Mesendoderm (in vitro differentiated cells): ENCODE measurements around the gene NHSL1.

ENCODE experiments used
- DNase-seq: peaks from one replicate; pipeline ENCODE4 v3.0.0; 2013
- H2AK5ac ChIP-seq: 2 replicates; pipeline ENCODE4 v1.6.1; 2013; ENCODE audit warnings: low read length, inconsistent platforms
- H2BK120ac ChIP-seq: 2 replicates; pipeline ENCODE4 v1.6.1; 2013; ENCODE audit warnings: low read depth, mild to moderate bottlenecking, low read length, moderate library complexity, mixed read lengths
- H2BK15ac ChIP-seq: replicated peaks from 2 replicates; pipeline ENCODE4 v1.6.1; 2013; ENCODE audit warnings: low read depth, mild to moderate bottlenecking, moderate library complexity
- H2BK5ac ChIP-seq: 2 replicates; pipeline ENCODE4 v1.6.1; 2013; ENCODE audit warnings: low read length, inconsistent platforms
- H3K18ac ChIP-seq: 2 replicates; pipeline ENCODE4 v1.6.1; 2013; ENCODE audit warnings: mild to moderate bottlenecking, low read length, mixed read lengths
- H3K23ac ChIP-seq: one replicate; pipeline ENCODE4 v1.6.1; 2013; ENCODE audit warnings: low read length
- H3K27ac ChIP-seq: 2 replicates; pipeline ENCODE4 v1.5.1; 2013; ENCODE audit warnings: low read depth, mild to moderate bottlenecking, inconsistent platforms, low read length, moderate library complexity
- H3K27me3 ChIP-seq: 2 replicates; pipeline ENCODE4 v1.6.1; 2013; ENCODE audit warnings: low read length, control low read depth, mild to moderate bottlenecking, inconsistent platforms; ENCODE audit not compliant: insufficient read depth, poor library complexity
- H3K36me3 ChIP-seq: 2 replicates; pipeline ENCODE4 v1.6.1; 2013; ENCODE audit warnings: low read length, inconsistent platforms; ENCODE audit not compliant: control insufficient read depth, insufficient read depth
- H3K4ac ChIP-seq: one replicate; pipeline ENCODE4 v1.6.1; 2013; ENCODE audit warnings: low read depth, mild to moderate bottlenecking, low read length, moderate library complexity
- H3K4me1 ChIP-seq: 2 replicates; pipeline ENCODE4 v1.6.1; 2013; ENCODE audit warnings: low read depth, low read length, inconsistent platforms; ENCODE audit not compliant: control insufficient read depth
- H3K4me2 ChIP-seq: 2 replicates; pipeline ENCODE4 v1.6.1; 2013; ENCODE audit warnings: low read length
- H3K4me3 ChIP-seq: 2 replicates; pipeline ENCODE4 v1.5.1; 2013; ENCODE audit warnings: mild to moderate bottlenecking, low read length
- H3K56ac ChIP-seq: one replicate; pipeline ENCODE4 v1.6.1; 2013; ENCODE audit warnings: low read length
- H3K79me1 ChIP-seq: 2 replicates; pipeline ENCODE4 v1.6.1; 2013; ENCODE audit warnings: low read length, inconsistent platforms
- H3K79me2 ChIP-seq: 2 replicates; pipeline ENCODE4 v1.6.1; 2013; ENCODE audit warnings: mild to moderate bottlenecking, low read length; ENCODE audit not compliant: control insufficient read depth, insufficient read depth
- H3K9ac ChIP-seq: 2 replicates; pipeline ENCODE4 v1.6.1; 2013; ENCODE audit warnings: low read length, inconsistent platforms
- H4K5ac ChIP-seq: one replicate; pipeline ENCODE4 v1.6.1; 2013; ENCODE audit warnings: low read length
- H4K8ac ChIP-seq: one replicate; pipeline ENCODE4 v1.6.1; 2013; ENCODE audit warnings: low read depth, mild to moderate bottlenecking, control low read depth, low read length, moderate library complexity
- WGBS: extraction: QIAGEN DNeasy Blood & Tissue Kit; methylation state at CpG from one replicate; pipeline ENCODE4 v1.1.7; 2013; ENCODE audit warnings: low lambda C conversion rate, missing lambda C conversion rate; ENCODE audit not compliant: insufficient coverage; ENCODE audit errors: extremely low coverage; 5-methylcytosine and 5-hydroxymethylcytosine counted together

NHSL1 gene

GRCh38 chr6:138477913-138478539 is 21.3 kb downstream of the NHSL1 start:
- no peaks in the 10 kb centered on the region for H3K36me3 ChIP-seq

GRCh38 chr6:138476116-138476515 is 23.2 kb downstream of the NHSL1 start:
- H3K79me2 ChIP-seq: no peaks in the 10 kb centered on the region
- no peak for DNase-seq
- H4K8ac ChIP-seq: no peak overlapping the region
- no peak overlapping the region for H2BK5ac ChIP-seq
- H3K27ac ChIP-seq: no peak overlapping the region
- no peak overlapping the region for H3K4me3 ChIP-seq
- no peak overlapping the region for H3K23ac ChIP-seq
- no peak overlapping the region for H3K18ac ChIP-seq
- no peak overlapping the region for H3K9ac ChIP-seq
- H2BK15ac ChIP-seq: no peak overlapping the region
- H3K4me2 ChIP-seq: no peak overlapping the region
- H3K4ac ChIP-seq: no peak overlapping the region
- no peaks in the 10 kb centered on the region for H3K36me3 ChIP-seq
- H3K27me3 ChIP-seq: no peaks in the 10 kb centered on the region
- no peaks in the 10 kb centered on the region for H3K4me1 ChIP-seq
- H4K5ac ChIP-seq: no peak overlapping the region
- no peak overlapping the region for H2AK5ac ChIP-seq
- no peak overlapping the region for H3K56ac ChIP-seq
- no peak overlapping the region for H2BK120ac ChIP-seq
- H3K79me1 ChIP-seq: peaks cover 3% of the 10 kb centered on the region

More at GRCh38 chr6:138477913-138478539, 21.3 kb downstream of the NHSL1 start:
- Histone ChIP-seq H2BK120ac (no peak overlapping the region), H3K4ac (no peak overlapping the region), H3K23ac (no peak overlapping the region), H4K5ac (no peak overlapping the region), H3K79me2 (no peaks in the 10 kb centered on the region), H3K4me1 (no peaks in the 10 kb centered on the region), H3K79me1 (peaks cover 3% of the 10 kb centered on the region), H2BK15ac (no peak overlapping the region), H3K9ac (no peak overlapping the region), H3K4me3 (no peak overlapping the region), H3K27ac (no peak overlapping the region), H3K4me2 (no peak overlapping the region), H3K27me3 (no peaks in the 10 kb centered on the region), H2AK5ac (no peak overlapping the region), H2BK5ac (no peak overlapping the region), H4K8ac (no peak overlapping the region), H3K18ac (no peak overlapping the region), H3K56ac (no peak overlapping the region)
- WGBS: no CpG with 5 or more reads among the region's 4 CpGs
- no peak for DNase-seq

DNA sequence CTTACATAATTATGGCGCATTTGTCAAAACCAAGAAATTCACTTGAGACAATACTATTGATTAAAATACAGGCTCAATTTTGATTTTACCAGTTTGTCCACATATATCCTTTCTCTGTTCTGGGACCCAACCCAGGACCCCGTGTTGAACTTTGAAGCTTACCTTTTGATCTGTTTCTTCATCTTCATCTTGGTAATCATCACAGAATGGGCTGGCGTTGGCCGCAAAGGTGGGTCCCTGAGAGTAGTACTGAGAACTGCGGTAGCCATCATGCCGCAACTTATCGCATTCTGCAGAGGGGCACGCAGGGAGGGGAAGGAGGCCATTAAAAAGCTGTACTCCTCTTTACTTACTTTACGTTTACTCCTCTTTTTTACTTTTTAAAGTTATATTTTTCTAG is 26.1 kb downstream of the NHSL1 start:
- Histone ChIP-seq H3K4me3 (no peak overlapping the region), H3K27ac (no peak overlapping the region), H3K4me2 (no peak overlapping the region), H3K9ac (no peak overlapping the region), H3K56ac (no peak overlapping the region), H4K5ac (no peak overlapping the region), H2BK15ac (no peak overlapping the region), H3K79me2 (no peaks in the 10 kb centered on the region), H2AK5ac (no peak overlapping the region), H2BK120ac (no peak overlapping the region), H4K8ac (no peak overlapping the region), H3K79me1 (peaks cover 3% of the 10 kb centered on the region), H3K27me3 (no peaks in the 10 kb centered on the region), H3K36me3 (no peaks in the 10 kb centered on the region), H3K4me1 (no peaks in the 10 kb centered on the region), H3K23ac (no peak overlapping the region), H3K4ac (no peak overlapping the region), H3K18ac (no peak overlapping the region), H2BK5ac (no peak overlapping the region)
- WGBS: no CpG with 5 or more reads among the region's 9 CpGs
- no peak for DNase-seq

- Histone ChIP-seq H3K23ac (no peak overlapping the region), H3K4me1 (no peaks in the 10 kb centered on the region), H3K36me3 (peaks cover 1% of the 10 kb centered on the region), H3K4me3 (no peak overlapping the region), H3K18ac (no peak overlapping the region), H2AK5ac (no peak overlapping the region), H3K56ac (no peak overlapping the region), H3K27me3 (no peaks in the 10 kb centered on the region), H4K8ac (no peak overlapping the region), H3K4me2 (no peak overlapping the region), H2BK15ac (no peak overlapping the region), H3K4ac (no peak overlapping the region), H3K9ac (no peak overlapping the region), H2BK120ac (no peak overlapping the region), H2BK5ac (no peak overlapping the region), H3K79me1 (peaks cover 1% of the 10 kb centered on the region), H3K27ac (no peak overlapping the region), H3K79me2 (no peaks in the 10 kb centered on the region), H4K5ac (no peak overlapping the region)
- WGBS: no CpG with 5 or more reads among the region's 9 CpGs
- no peak for DNase-seq
These were observed 30.8 kb downstream of the NHSL1 start for GRCh38 chr6:138468320-138469015.

- no peak overlapping the region for H3K4me2 ChIP-seq
- H2BK15ac ChIP-seq: no peak overlapping the region
- no peaks in the 10 kb centered on the region for H3K79me1 ChIP-seq
- no peaks in the 10 kb centered on the region for H3K4me1 ChIP-seq
- no peak overlapping the region for H3K9ac ChIP-seq
- H4K8ac ChIP-seq: no peak overlapping the region
- no peaks in the 10 kb centered on the region for H3K27me3 ChIP-seq
- H3K4ac ChIP-seq: no peak overlapping the region
- H3K23ac ChIP-seq: no peak overlapping the region
- H3K27ac ChIP-seq: no peak overlapping the region
- no peak overlapping the region for H2BK120ac ChIP-seq
- no peak overlapping the region for H2AK5ac ChIP-seq
- H3K4me3 ChIP-seq: no peak overlapping the region
- H3K79me2 ChIP-seq: no peaks in the 10 kb centered on the region
- no peak for DNase-seq
- no peak overlapping the region for H3K56ac ChIP-seq
- no peak overlapping the region for H4K5ac ChIP-seq
- no peak overlapping the region for H3K18ac ChIP-seq
- peaks cover 1% of the 10 kb centered on the region for H3K36me3 ChIP-seq
- H2BK5ac ChIP-seq: no peak overlapping the region
These were observed 31.4 kb downstream of the NHSL1 start for GRCh38 chr6:138467901-138468300.
